COR-L47 (cell line): ENCODE measurements around the gene HIP1.
A peak's percentile ranks its signal among the peaks of the same experiment; 100 is the strongest.
"Not testable (repeated sequence)": the region's sequence is repeated elsewhere in the genome, so short reads cannot be mapped to it uniquely, and the experiment has no call there.

Experiments
- DNase-seq: peaks from one replicate; lab custom pipeline; 2025; lab: John Stamatoyannopoulos, UW

HIP1 gene

GRCh38 chr7:75611557-75612178 lies 127.1 kb downstream of the HIP1 start:
- DNase-seq: no peak

DNA sequence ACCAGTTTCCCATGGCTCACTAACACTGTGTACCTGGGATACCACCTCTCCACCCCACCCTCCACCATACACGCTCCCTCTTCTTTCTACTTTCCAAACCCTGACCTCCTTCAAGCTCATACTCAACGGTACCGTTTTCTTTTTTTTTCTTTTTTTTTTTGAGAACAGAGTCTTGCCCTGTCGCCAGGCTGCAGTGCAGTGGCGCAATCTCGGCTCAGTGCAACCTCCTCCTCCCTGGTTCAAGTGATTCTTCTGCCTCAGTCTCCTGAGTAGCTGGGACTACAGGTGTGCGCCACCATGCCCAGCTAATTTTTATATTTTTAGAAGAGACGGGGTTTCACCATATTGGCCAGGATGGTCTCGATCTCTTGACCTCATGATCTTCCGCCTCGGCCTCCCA lies 129.3 kb downstream of the HIP1 start:
- DNase-seq: not testable (repeated sequence)

DNA sequence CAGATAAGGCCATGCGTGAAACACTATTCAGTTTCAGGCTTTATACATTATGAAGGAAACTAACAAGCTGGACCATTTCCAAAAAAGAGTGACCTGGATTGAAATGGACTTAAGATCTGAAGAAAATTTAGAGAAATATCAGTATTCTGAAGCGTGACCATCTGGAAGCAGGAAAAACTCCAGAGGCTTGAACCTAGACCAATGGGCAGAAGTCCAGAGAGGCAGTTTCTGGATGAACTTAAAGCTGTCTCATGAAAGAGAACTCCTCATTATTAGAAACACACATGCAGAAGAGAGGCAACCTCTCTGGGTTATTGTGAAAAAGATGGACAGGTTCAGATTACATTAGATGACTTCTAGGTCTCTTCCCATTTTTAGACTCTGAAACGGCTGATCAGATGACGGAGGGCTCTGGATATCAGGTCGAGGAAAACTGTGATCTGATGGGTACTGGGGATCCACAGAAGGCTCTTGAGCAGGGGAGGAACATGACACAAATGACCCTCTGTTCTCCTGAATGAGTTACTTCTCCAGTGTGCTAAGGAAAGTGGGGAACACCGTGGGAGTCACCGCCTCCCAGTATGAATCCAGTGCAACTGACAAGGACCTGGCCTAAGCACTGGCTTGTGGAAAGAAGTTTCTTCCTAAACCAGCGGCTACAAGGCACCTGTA lies 130.2 kb downstream of the HIP1 start:
- DNase-seq: no peak

GRCh38 chr7:75604408-75604807 lies 134.3 kb downstream of the HIP1 start:
- DNase-seq: no peak

GRCh38 chr7:75602831-75603230 lies 135.9 kb downstream of the HIP1 start:
- not testable (repeated sequence) for DNase-seq

DNA sequence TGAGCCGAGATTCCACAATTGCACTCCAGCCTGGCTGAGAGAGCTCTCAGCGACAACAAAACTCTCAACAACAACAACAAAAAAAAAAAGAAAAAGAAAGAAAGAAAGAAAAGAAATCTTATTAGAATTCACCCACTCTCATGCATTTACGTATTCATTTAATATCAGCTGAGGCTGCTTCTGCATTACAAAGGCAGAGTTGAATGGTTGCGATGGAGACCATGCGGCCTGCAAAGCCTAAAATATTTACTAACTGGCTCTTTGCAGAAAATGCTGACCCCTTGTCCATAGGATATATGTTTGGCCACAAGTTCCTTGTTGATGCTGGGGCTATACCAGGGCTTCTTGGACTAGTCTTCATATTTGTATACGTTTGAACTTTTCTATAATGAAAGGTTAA lies 137.2 kb downstream of the HIP1 start:
- DNase-seq: no peak

DNA sequence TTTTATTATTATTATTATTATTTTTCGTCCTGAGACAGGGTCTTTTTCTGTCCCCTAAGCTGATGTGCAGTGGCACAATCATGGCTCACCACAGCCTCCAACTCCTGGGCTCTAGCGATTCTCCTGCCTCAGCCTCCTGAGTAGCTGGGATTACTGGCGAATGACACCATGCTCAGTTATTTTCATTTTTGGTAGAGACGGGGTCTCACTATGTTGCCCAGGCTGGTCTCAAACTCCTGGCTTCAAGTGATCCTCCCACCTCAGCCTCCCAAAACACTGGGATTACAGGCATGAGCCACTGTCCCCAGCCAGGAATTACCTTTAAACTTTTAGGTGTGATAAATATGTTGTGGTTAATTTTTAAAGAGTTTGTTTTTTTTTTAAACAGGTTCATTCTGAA lies 138.0 kb downstream of the HIP1 start:
- DNase-seq: not testable (repeated sequence)

GRCh38 chr7:75599244-75599781 lies 139.4 kb downstream of the HIP1 start:
- peak; percentile 96 for DNase-seq

- DNase-seq: no peak
Observed at GRCh38 chr7:75596727-75597614, 141.8 kb downstream of the HIP1 start.

GRCh38 chr7:75595766-75596165 lies 143.0 kb downstream of the HIP1 start:
- DNase-seq: no peak

DNA sequence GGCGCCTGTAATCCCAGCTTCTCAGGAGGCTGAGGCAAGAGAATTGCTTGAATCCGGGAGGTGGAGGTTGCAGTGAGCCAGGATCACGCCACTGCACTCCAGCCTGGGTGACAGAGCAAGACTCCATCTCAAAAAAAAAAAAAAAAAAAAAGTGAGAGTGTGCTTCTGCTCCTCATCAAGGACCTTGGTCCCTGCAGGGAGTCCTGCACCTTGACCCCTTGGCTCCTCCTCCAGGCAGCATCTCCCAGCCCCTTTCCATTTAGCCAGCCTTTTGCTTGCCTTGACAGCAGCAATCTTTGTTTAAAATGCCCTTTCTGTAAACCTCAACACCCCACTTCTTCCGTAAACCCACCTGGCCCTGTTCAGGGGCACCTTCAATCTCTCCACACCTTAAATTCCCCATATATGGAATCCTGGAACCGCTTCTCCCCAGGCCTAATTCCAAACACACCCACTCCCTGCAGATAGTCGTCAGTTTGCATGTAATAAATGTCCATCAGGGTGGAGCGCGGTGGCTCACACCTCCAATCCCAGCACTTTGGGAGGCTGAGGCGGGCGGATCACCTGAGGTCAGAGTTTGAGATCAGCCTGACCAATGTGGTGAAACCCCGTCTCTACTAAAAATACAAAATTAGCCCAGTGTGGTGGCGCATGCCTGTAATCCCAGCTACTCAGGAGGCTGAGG lies 145.1 kb downstream of the HIP1 start:
- not testable (repeated sequence) for DNase-seq

GRCh38 chr7:75591467-75592255 lies 147.1 kb downstream of the HIP1 start:
- DNase-seq: no peak

GRCh38 chr7:75590373-75591005 lies 148.3 kb downstream of the HIP1 start:
- DNase-seq: no peak

DNA sequence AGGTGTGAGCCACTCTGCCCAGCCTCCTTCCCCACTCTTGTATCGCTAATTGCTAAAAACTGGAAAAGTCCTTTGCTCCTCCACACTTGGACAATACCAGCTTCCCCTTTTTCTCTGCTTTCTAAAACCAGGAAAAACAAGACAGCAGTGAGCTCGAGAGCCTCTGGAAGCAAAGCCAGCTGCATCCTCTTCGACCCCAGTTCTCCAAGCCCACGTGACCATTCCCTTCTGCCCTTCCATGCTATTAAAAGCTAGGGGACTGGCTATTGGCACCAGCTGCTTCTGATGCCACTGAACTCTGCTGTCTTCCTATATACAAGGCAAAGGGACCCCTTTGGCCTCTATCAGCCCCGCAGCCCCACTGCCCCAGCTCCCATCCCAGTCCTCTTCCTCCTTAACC lies 154.4 kb downstream of the HIP1 start:
- no peak for DNase-seq

DNA sequence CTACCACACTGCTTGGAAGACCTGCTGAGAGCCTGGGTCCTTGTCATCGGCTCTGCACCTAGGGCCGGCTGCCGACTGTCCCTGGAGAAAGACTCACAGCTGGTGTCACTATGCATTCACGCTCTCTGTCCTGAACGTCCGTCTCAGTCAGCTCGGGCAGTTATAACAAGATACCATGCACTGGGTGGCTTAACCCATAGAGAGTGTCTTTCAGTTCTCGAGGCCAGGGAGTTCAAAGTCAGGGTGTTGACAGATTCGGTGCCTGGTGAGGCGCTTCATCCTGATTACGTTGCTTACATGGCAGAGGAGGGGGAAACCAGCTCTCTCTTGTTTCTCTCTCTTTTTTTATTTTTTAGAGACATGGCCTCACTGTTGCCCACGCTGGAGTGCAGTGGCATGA lies 155.5 kb downstream of the HIP1 start:
- DNase-seq: no peak

GRCh38 chr7:75579899-75580298 lies 158.8 kb downstream of the HIP1 start:
- DNase-seq: no peak

- DNase-seq: no peak
Observed at GRCh38 chr7:75578081-75578480, 160.7 kb downstream of the HIP1 start.

DNA sequence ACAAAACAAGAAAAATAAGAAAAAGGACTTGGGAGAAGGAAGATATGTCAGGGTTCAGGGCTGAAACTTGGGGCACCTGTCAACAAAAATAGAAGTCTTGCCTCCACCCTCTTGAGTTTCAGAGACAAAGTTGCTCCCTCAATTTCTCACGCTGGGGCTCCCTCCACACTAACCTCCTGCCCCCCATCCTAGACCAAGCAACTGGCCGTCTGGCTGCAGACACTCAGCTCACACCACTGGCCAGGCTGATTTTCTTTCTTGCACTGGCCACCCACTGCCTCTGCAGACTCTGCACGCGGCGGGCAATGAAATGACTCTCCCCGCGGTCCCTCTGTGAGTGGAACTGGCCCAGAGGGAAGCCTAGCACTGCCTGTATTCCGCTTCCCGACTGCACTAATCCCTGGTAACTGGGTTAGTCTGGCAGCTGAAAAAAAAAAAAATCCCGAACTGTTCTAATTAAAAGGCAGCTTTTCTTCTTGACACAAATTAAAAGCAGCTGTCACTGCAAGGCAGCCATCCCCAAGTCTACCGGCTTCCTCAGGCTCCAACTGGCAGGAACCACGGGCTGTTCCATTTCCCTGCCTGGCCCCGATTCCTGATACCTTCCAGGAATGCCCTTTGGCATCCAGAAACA lies 163.1 kb downstream of the HIP1 start:
- DNase-seq: no peak

GRCh38 chr7:75573477-75574019 lies 165.2 kb downstream of the HIP1 start:
- no peak for DNase-seq

DNA sequence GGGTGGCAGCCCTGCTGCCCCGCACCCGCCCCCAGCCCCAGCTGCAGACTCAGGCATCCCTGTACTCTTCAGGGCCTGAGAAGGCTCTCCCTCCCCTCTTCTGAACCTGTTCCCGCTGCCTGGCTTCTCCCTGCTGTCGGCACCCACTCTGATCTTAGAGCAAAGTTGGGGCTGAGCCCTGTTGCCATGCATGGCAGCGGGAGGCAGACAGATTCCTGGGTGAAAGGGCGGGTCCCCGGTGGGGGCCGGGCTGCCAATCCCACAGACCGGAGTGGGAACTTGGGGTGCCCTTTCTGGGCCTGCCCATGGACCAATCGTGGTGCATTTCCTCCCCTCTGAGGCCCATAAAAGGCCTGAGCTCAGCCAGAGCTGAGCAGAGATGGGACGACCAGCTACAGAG lies 165.9 kb downstream of the HIP1 start:
- no peak for DNase-seq
